Measurements from ENCODE around the gene F7.

DNA sequence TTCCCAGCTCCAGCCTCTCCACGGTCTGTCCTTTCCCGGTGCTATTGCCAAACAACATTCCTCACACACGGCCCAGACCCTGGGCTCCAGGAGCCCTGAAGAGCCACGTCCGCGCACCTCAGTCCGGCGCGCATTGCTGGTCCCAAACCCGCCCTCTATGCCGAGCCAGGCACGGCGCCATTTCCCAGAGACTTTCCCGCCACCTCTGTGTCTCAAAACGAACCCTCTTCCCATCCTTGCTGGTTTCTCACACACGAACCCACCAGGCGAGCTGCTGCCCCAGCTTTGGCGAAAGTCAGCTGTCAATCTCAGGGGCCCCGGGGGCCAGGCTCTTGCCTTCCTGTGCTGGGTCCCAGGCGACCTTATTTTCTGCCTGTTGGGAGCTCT lies 28.0 kb upstream of the F7 start:
- no peak for TF ChIP-seq EZH2phosphoT487 (IDR thresholded peaks at IDR 0.05; ENCODE audit: low read depth)
- TF ChIP-seq, protein P1, sequence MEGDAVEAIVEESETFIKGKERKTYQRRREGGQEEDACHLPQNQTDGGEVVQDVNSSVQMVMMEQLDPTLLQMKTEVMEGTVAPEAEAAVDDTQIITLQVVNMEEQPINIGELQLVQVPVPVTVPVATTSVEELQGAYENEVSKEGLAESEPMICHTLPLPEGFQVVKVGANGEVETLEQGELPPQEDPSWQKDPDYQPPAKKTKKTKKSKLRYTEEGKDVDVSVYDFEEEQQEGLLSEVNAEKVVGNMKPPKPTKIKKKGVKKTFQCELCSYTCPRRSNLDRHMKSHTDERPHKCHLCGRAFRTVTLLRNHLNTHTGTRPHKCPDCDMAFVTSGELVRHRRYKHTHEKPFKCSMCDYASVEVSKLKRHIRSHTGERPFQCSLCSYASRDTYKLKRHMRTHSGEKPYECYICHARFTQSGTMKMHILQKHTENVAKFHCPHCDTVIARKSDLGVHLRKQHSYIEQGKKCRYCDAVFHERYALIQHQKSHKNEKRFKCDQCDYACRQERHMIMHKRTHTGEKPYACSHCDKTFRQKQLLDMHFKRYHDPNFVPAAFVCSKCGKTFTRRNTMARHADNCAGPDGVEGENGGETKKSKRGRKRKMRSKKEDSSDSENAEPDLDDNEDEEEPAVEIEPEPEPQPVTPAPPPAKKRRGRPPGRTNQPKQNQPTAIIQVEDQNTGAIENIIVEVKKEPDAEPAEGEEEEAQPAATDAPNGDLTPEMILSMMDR (IDR thresholded peaks at IDR 0.05; ENCODE audit: low read depth, low read length) = no peak
